ENCODE measurements around the gene NECAB2.

GRCh38 chr16:83925095-83925905 lies 42.7 kb upstream of the NECAB2 start:
- TF ChIP-seq CTCF (conservative IDR thresholded peaks at IDR 0.05; ENCODE audit: low read depth in 2 of 2) (no peak), CREB1 (CRISPR knock-in tag; IDR thresholded peaks at IDR 0.05; ENCODE audit: low read depth) (no peak), POLR2AphosphoS5 (IDR thresholded peaks at IDR 0.05; ENCODE audit: low read depth) (no peak), EZH2 (IDR thresholded peaks at IDR 0.05; ENCODE audit: low read depth, unreplicated experiment) (no peak), REST (IDR thresholded peaks at IDR 0.05; ENCODE audit: unreplicated experiment) (no peak)

Measured in GM23338 (cell line).